Stimulated activated naive CD8-positive, alpha-beta T cell treated with anti-CD3 and anti-CD28 coated beads, Interleukin-15, Interleukin-2, amounts not matched to agents 100 U/mL and 50 U/mL, for 24 hours (primary cell): Measurements from ENCODE around the gene KIF24.
"Not testable (repeated sequence)": the region's sequence is repeated elsewhere in the genome, so short reads cannot be mapped to it uniquely, and the experiment has no call there.

Experiments used
- ATAC-seq: fragments of 150-1000 bp; cut with Tn5 transposase; one replicate; pipeline ENCODE4 v1.10.0; 2021
- DNase-seq: peaks from one replicate; pipeline ENCODE4 v3.0.0; 2021

The KIF24 gene

GRCh38 chr9:34363619-34364351, 34.7 kb upstream of the KIF24 start:
- DNase-seq: no peak

GRCh38 chr9:34362614-34363214, 33.6 kb upstream of the KIF24 start:
- ATAC-seq (no peak), DNase-seq (no peak)

More at GRCh38 chr9:34363619-34364351, 34.7 kb upstream of the KIF24 start:
- ATAC-seq: no peak

- ATAC-seq, DNase-seq: not testable (repeated sequence)
Observed at GRCh38 chr9:34352957-34353356, 23.9 kb upstream of the KIF24 start.

- not testable (repeated sequence) for DNase-seq, ATAC-seq
Observed at GRCh38 chr9:34352122-34352652, 23.1 kb upstream of the KIF24 start.

- no peak for DNase-seq
- ATAC-seq: no peak
Observed at GRCh38 chr9:34349324-34349723, 20.3 kb upstream of the KIF24 start.

GRCh38 chr9:34347800-34348158, 18.7 kb upstream of the KIF24 start:
- no peak for ATAC-seq

GRCh38 chr9:34346873-34347799, 18.1 kb upstream of the KIF24 start:
- ATAC-seq (no peak), DNase-seq (no peak)

More at GRCh38 chr9:34347800-34348158, 18.7 kb upstream of the KIF24 start:
- DNase-seq: no peak

GRCh38 chr9:34343605-34344004, 14.5 kb upstream of the KIF24 start:
- DNase-seq (no peak), ATAC-seq (no peak)

- DNase-seq (no peak), ATAC-seq (no peak)
Observed at GRCh38 chr9:34343090-34343489, 14.0 kb upstream of the KIF24 start.

GRCh38 chr9:34341659-34342295, 12.7 kb upstream of the KIF24 start:
- DNase-seq: no peak
- ATAC-seq: no peak

GRCh38 chr9:34338665-34339385, 9.8 kb upstream of the KIF24 start:
- DNase-seq (no peak), ATAC-seq (no peak)

- DNase-seq, ATAC-seq: not testable (repeated sequence)
Observed at GRCh38 chr9:34338079-34338478, 9.0 kb upstream of the KIF24 start.

- no peak for ATAC-seq
Observed at GRCh38 chr9:34337403-34337802, 8.3 kb upstream of the KIF24 start.

GRCh38 chr9:34335376-34335775, 6.3 kb upstream of the KIF24 start:
- ATAC-seq: no peak
- DNase-seq: no peak

More at GRCh38 chr9:34337403-34337802, 8.3 kb upstream of the KIF24 start:
- no peak for DNase-seq

- ATAC-seq (no peak), DNase-seq (no peak)
Observed at GRCh38 chr9:34334916-34335315, 5.8 kb upstream of the KIF24 start.

- no peak for DNase-seq
- ATAC-seq: no peak
Observed at GRCh38 chr9:34334337-34334824, 5.3 kb upstream of the KIF24 start.

GRCh38 chr9:34333836-34334235, 4.8 kb upstream of the KIF24 start:
- ATAC-seq: no peak

GRCh38 chr9:34332076-34332964, 3.3 kb upstream of the KIF24 start:
- ATAC-seq (no peak), DNase-seq (no peak)

More at GRCh38 chr9:34333836-34334235, 4.8 kb upstream of the KIF24 start:
- DNase-seq: no peak

GRCh38 chr9:34331196-34331595, 2.1 kb upstream of the KIF24 start:
- no peak for DNase-seq
- no peak for ATAC-seq

GRCh38 chr9:34328500-34328986, 525 bp downstream of the KIF24 start:
- no peak for ATAC-seq
- DNase-seq: no peak
